ENCODE measurements around the gene CEP78.

Gene CEP78

DNA sequence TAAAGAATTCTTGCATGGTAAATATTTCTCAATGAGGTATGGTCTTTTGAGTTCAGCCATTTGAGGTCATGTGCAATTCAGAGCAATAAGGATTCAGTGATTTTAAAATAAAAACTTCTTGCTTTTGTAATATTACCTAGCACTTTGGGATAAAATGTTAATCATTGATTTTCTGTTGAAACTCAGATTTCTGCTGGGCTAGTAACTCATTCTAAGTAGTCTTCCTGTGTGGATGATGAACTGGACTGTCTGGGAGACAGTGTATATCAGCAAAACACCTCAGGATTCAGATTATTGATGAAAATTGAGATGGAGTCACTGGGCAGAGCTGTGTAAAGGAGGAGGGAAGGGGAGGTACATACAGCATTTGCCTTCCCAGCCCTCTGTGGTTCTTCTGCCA is 50.2 kb downstream of the CEP78 start:
- no peak for DNase-seq
- no peak for TF ChIP-seq GATA1 (IDR thresholded peaks at IDR 0.05; ENCODE audit: low read depth, low read length)

DNA sequence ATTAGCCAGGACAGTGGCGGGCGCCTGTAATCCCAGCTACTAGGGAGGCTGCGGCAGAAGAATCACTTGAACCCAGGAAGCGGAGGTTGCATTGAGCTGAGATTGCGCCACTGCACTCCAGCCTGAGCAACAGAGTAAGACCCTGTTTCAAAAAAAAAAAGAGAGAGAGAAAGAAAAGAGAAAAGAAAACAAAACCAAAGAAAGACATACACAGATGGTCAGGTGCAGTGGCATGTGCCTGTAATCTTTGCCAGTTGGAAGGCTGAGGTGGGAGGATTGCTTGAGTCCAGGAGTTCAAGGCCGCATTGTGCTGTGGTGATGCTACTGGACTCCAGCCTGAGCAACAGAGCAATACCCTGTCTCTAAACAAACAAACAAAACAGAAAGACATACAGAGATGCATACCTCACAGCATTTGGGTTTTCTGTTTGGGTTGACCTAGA is 51.1 kb downstream of the CEP78 start:
- no peak for DNase-seq
- TF ChIP-seq GATA1 (IDR thresholded peaks at IDR 0.05; ENCODE audit: low read depth, low read length) (no peak), POLR2A (IDR thresholded peaks at IDR 0.05; ENCODE audit: low read length) (no peak)

DNA sequence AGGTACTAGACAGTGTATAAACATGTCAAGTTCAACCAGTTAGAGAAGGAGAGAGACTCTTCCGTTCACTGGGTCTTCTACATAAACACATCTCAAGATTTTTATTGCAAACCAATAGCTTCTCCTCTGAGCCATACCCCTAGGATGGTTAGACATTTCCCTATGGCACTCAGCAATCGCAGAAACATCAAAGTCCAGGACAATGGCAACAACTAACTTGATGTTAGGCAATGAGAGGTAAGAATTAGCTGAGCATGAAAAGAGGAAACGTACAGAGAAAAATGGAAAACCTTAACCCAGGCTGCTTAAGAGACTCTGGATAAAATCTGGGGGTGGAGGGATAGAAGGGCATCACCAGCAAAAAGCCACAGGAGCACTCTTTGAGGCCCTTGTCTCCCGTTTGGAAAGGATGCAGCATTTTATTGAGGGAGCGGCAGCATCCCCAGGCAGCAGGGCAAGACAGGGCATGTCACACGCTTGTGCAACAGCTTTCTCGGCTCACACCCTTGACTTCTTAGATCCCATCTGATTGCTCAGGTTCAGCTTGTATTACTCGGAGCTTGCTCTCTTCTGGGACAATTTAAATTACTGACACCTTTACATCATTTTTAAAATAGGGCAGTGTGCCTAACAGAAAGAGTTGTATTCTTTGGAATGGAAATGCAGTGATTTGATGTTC is 52.5 kb downstream of the CEP78 start:
- no peak for TF ChIP-seq GATA1 (IDR thresholded peaks at IDR 0.05; ENCODE audit: low read depth, low read length)
- TF ChIP-seq POLR2A (IDR thresholded peaks at IDR 0.05; ENCODE audit: low read length), result no peak

DNA sequence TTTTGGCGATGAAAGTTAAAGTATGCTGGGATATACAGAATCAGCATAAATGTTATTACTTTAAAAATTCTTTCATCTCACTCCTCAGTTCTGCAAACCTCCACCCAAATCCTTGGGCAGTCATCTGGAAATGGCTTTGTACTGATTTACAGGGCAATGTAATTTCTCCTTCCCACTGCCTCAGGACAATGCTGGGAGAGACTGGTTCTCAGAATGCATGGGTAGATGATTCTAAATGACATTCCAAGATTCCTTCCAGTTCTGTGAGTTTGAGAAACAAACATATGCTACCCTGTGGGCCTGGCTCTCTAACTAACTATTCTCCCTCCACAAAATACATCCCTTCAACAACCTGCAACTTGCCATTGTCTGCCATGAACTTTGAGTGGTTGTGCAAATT is 53.6 kb downstream of the CEP78 start:
- no peak for DNase-seq
- TF ChIP-seq POLR2A (IDR thresholded peaks at IDR 0.05; ENCODE audit: low read length), result no peak
- no peak for TF ChIP-seq GATA1 (IDR thresholded peaks at IDR 0.05; ENCODE audit: low read depth, low read length)

More for the DNA sequence above, 52.5 kb downstream of the CEP78 start:
- no peak for DNase-seq

DNA sequence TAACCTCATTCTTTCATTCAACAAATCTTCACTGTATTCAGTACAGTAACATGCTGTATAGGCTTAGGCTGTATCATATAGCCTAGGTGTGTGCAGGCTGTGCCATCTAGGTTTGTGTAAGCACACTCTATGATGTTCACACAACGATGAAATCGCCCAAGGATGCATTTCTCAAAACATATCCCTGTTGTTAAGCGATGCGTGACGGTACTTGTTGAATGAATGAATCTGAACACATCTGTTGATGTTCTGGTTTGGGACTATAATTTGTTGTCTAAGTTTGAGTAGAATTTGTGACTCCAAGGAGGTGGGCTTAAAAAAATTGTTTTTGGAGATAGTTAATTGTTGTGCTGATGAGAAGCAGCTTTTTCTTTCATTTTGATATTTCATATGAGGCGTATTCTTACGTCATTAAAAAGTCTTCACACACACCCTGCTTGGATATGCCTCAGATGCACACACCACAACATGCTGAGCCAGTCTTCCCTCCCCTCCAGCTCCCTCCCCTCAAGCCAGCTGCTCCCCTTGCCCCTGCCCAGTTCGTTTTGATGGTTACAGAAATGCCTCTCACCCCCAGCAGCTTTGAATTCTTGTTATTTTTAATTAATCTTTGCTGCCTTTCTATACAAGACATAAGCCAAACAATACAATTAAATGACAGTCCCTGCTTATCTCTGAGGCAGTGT is 55.5 kb downstream of the CEP78 start:
- no peak for DNase-seq
- TF ChIP-seq POLR2A (IDR thresholded peaks at IDR 0.05; ENCODE audit: low read length), result no peak
- TF ChIP-seq GATA1 (IDR thresholded peaks at IDR 0.05; ENCODE audit: low read depth, low read length), result no peak

DNA sequence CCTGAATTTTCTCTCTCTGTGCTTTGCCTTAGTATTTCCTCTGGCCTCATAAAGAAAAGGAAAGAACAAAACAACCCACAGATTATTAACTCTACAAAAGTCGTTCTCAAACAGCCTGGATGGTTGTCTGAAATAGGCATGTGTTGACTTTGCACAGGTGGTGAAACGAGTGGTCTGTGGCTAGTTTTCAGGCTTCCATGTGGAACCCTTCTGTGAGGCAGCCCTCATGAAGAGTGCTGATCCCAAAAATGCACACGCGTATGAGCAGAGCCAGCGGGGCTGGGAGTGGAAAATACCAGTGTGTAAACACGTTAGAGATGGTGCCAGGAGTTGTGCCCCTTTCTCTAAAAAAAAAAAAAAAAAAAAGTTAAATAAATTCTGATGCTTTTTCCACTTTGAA is 56.2 kb downstream of the CEP78 start:
- no peak for DNase-seq

DNA sequence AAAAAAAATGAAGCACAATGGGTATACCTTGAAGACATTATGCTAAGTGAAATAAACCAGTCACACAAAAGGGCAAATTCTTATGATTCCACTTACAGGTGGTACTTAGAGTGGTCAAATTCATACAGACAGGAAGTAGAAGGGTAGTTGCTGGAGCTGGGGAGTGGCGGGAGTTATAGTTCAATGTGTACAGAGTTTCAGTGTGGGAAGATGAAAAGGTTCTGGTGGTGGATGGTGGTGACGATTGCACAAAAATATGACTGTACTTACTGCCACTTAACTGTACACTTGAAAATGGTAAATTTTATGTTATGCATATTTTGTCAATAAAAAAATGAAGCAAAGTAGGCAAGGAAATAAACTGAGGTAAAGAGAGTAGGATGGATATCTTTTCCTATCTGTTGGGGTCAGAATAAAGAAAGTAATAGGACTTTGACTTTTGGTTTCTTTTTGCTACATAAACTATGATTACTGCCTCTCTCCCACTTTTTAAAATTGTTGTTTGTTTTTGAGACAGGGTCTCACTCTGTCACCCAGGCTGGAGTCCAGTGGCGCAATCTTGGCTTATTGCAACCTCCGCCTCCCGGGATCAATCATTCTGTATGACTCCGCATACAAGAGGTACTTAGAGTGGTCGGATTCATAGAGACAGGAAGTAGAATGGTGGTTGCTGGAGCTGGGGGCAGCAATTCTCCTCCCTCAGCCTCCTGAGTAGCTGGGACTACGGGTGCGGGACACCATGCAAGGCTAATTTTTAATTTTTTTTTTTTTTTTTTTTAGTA is 57.0 kb downstream of the CEP78 start:
- no peak for DNase-seq
- TF ChIP-seq POLR2A (IDR thresholded peaks at IDR 0.05; ENCODE audit: low read length) (no peak), GATA1 (IDR thresholded peaks at IDR 0.05; ENCODE audit: low read depth, low read length) (no peak)

More for the DNA sequence above, 56.2 kb downstream of the CEP78 start:
- TF ChIP-seq POLR2A (IDR thresholded peaks at IDR 0.05; ENCODE audit: low read length) (no peak), GATA1 (IDR thresholded peaks at IDR 0.05; ENCODE audit: low read depth, low read length) (no peak)

DNA sequence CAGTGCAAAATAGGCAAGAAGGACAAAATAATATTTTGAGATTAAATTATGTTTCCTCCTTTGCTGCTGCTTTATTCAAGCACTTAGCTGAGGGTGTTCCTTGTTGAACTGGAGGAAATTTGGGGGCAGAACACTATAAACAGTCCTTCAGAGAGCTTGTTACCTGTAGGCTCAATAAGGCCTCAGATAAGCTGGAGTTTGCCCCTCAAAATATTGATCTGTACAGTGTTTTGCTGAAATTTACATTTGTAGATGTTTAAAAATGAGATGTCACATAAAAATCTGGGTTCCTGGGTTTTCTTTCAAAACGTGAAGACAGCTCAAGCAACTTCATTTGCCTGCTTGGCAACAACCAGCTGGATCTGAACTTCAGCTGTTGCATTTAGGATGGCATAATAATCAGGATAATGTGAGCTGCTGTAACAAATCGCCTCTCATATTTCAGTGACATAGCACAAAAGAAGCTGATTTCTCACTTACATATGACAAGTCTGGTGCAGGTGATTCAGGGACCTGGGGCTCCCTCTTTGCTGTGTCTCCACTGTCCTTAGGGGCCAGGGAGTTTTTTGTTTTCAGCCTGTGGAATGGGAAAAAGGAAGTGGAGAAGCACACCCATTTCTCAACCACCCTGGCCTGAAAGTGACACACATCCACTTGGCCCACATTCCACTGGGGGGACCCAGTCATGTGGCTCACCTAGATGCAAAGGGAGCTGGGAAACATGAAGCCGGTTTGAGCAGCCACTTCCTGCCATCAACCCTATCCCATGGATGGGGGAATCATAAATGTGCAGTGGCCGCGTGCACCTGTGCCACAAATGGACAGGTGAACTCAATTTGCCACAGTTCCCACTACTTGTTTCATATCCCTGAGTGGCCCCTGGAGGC is 58.7 kb downstream of the CEP78 start:
- DNase-seq, result no peak
- TF ChIP-seq POLR2A (IDR thresholded peaks at IDR 0.05; ENCODE audit: low read length) (no peak), GATA1 (IDR thresholded peaks at IDR 0.05; ENCODE audit: low read depth, low read length) (no peak)

DNA sequence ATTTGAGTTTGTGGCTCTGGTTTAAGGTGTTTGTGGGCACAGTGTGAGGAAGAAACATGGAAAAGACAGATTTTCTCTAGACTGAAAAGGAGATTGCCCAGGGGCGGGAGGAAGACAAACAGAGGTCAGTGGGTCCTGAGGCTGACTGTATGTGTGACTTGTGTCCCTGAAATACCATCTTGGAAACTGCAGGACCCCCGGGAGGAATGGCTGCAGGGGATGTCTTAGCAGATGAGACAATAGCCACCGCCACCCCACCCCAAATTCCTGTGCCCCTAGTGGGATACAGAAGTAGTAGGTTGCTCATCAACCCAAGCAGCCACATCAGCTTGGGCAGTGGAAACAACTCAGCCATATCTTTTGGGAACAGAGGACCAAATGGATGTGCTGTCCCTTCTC is 59.3 kb downstream of the CEP78 start:
- TF ChIP-seq POLR2A (IDR thresholded peaks at IDR 0.05; ENCODE audit: low read length) (no peak), GATA1 (IDR thresholded peaks at IDR 0.05; ENCODE audit: low read depth, low read length) (no peak)

DNA sequence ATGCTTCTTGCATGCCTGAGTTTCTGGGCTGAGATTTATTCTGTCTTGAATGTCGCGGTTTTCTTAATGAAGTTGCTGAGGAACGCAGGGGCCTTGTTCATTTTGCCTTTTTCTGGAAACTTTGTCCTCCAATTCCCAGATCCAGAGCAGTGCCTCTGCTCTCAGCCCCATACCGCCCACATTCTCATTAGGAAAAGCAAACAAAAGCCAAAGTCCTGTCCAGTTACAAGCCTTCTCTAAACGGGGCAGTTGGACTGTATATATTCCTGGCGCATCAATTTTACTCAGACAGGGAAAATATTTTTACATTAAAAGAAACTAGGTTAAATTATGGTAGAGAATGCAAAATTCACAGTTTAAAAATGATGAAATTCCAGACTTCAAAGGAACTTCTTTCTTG is 59.9 kb downstream of the CEP78 start:
- no peak for DNase-seq

More for the DNA sequence above, 59.3 kb downstream of the CEP78 start:
- DNase-seq, result no peak

DNA sequence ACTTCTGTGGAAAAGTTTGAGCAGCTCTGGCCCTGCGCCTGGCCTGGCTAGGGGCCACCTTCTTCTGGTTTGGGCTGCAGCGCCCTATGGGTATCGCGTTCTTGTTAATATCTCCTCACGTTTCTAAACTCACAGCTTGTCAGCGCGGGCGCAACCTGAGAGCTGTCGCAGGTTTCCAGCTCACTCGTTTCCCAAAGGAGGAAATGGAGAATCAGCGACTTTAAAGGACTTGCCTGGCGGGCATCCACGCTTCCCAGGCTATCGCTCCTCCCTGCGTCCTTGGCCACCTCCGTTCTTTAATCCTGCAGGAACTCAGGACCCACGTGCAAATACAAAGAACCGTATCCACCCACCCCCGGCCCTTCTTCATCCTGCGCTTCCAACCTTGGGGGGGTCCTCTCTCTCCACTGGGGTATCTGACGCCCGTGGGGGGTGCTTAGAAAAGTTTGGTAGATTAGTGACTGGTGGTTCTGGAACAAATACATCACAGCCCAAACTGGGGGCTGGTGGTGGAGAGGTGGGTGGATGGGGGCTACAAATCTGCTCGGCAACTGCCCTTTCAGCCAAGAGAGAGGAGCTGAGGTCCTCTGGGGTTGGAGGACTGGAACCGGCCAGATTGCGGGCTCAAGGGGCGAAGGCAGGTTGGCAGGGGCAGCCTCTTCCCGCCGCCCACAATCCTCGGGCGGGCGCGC is 60.5 kb downstream of the CEP78 start:
- DNase-seq, result peak; percentile 51 to 61
- TF ChIP-seq POLR2A (IDR thresholded peaks at IDR 0.05; ENCODE audit: low read length), result no peak
- no peak for TF ChIP-seq GATA1 (IDR thresholded peaks at IDR 0.05; ENCODE audit: low read depth, low read length)

More for the DNA sequence above, 59.9 kb downstream of the CEP78 start:
- TF ChIP-seq GATA1 (IDR thresholded peaks at IDR 0.05; ENCODE audit: low read depth, low read length), result no peak
- TF ChIP-seq POLR2A (IDR thresholded peaks at IDR 0.05; ENCODE audit: low read length), result no peak

DNA sequence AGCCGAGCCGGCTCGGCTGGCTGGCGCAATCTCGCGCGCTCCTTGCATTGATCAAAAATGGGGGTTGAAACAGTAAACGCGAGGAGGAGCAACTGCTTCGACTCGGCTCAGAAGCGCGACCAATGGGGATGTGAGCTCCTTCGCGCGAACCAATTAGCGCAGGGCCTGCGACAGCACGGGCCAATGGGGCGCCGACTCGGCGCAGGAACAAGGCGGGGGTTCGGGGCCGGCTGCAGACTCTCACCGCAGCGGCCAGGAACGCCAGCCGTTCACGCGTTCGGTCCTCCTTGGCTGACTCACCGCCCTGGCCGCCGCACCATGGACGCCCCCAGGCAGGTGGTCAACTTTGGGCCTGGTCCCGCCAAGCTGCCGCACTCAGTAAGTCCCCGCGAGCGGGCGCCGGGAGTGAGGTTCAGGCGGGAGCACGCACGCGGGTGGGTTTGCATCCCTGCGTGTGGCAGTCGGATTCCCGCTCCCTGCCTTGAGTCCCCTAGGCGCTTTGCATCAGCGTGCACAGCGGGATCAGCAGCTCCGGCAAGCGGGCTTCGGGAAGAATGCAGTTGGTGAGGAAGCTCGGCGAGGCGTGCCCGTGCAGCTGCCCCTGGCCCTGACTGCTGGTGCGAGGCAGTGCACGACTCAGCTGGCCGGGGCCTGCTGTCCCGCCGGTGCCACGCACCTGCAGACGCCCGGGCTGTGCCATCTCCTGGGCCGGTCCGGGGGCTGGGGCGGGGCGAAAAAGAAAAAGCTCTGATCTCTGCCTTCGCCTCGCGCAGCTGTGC is 61.2 kb downstream of the CEP78 start, which contains the start of gene PSAT1:
PSAT1 (plus strand) TSS at position 233 of the 779 bp plus-strand sequence; CDS start at position 319, 86 bp downstream.
- peak; percentile 96 to 97 for DNase-seq
- TF ChIP-seq GATA1 (IDR thresholded peaks at IDR 0.05; ENCODE audit: low read depth, low read length), result no peak
- TF ChIP-seq POLR2A (IDR thresholded peaks at IDR 0.05; ENCODE audit: low read length), result peak; percentile 73

Measured in erythroblast (primary cell).